Cortex of kidney (tissue), 1 donor: ENCODE results near the gene KRTAP10-1.

Source experiments
- DNase-seq: peaks from one replicate; lab custom pipeline; 2025; lab: John Stamatoyannopoulos, UW

KRTAP10-1 gene

GRCh38 chr21:44502171-44502958, 37.6 kb downstream of the KRTAP10-1 start:
- DNase-seq, result no peak

GRCh38 chr21:44500111-44500510, 39.9 kb downstream of the KRTAP10-1 start:
- DNase-seq, result no peak

GRCh38 chr21:44499631-44500030, 40.4 kb downstream of the KRTAP10-1 start:
- DNase-seq, result no peak

- no peak for DNase-seq
These were observed 40.8 kb downstream of the KRTAP10-1 start for GRCh38 chr21:44499211-44499560.

GRCh38 chr21:44498280-44499210, 41.5 kb downstream of the KRTAP10-1 start:
- DNase-seq, result no peak

- no peak for DNase-seq
These were observed 42.3 kb downstream of the KRTAP10-1 start for GRCh38 chr21:44497703-44498126.

- no peak for DNase-seq
These were observed 43.1 kb downstream of the KRTAP10-1 start for GRCh38 chr21:44496564-44497550.

GRCh38 chr21:44495611-44496563, 44.1 kb downstream of the KRTAP10-1 start:
- DNase-seq, result no peak

GRCh38 chr21:44494956-44495355, 45.0 kb downstream of the KRTAP10-1 start:
- no peak for DNase-seq

GRCh38 chr21:44494418-44494817, 45.6 kb downstream of the KRTAP10-1 start:
- no peak for DNase-seq

GRCh38 chr21:44492567-44493385, 47.2 kb downstream of the KRTAP10-1 start:
- no peak for DNase-seq

- no peak for DNase-seq
These were observed 49.2 kb downstream of the KRTAP10-1 start for GRCh38 chr21:44490816-44491215.

- no peak for DNase-seq
These were observed 49.6 kb downstream of the KRTAP10-1 start for GRCh38 chr21:44490405-44490804.

GRCh38 chr21:44489962-44490361, 50.0 kb downstream of the KRTAP10-1 start:
- no peak for DNase-seq
